Measurements from ENCODE around the gene GPR156. TPM values are rescaled to one million over a fixed set of nuclear protein-coding genes. Genes with fewer than 3 reads are reported as not detected.
"Not testable (repeated sequence)": the region's sequence is repeated elsewhere in the genome, so short reads cannot be mapped to it uniquely, and the experiment has no call there.

Gene GPR156
- total and polyA plus RNA-seq, 2 donors from 2014 or later = 0.17 to 0.50 TPM

DNA sequence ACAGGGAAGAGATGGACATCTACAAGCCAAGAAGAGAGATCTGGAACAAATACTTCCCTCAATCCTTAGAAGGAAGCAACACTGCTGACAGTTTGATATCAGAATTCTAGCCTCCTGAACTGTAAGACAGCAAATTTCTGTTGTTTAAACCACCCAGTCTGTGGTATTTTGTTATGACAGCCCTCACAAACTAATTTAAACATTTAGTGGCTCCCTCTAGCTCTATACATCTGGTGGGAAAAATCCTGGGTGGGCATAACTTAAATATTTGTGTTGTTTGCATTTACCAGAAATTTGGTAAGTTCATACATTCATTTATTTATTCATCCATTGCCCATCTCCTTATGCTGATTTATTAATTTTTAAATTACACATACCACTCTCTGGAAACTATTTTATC, 128.3 kb downstream of the GPR156 start:
- Histone ChIP-seq H3K4me1 (ENCODE audit: control insufficient read depth in 2 of 3, insufficient read depth in 2 of 3, low read depth in 1 of 3, low read length in 3 of 3) (no peaks in the 10 kb centered on the region), H3K9me3 (ENCODE audit: control insufficient read depth in 2 of 3, insufficient read depth in 1 of 3, low read length in 3 of 3) (peaks cover 0 to 8% (median 0%) of the 10 kb centered on the region in 3 donors), H3K4me3 (ENCODE audit: low read length in 3 of 3) (no peak overlapping the region), H3K27me3 (ENCODE audit: control insufficient read depth, insufficient read depth, low read length) (no peaks in the 10 kb centered on the region), H3K36me3 (ENCODE audit: control insufficient read depth in 2 of 3, insufficient read depth in 3 of 3, low read length in 3 of 3) (no peaks in the 10 kb centered on the region), H3K27ac (ENCODE audit: low read depth in 2 of 2, low read length in 2 of 2) (no peak overlapping the region), H3K9ac (ENCODE audit: low read length in 3 of 3) (no peak overlapping the region)
- DNase-seq = no peak
- TF ChIP-seq, protein P1, sequence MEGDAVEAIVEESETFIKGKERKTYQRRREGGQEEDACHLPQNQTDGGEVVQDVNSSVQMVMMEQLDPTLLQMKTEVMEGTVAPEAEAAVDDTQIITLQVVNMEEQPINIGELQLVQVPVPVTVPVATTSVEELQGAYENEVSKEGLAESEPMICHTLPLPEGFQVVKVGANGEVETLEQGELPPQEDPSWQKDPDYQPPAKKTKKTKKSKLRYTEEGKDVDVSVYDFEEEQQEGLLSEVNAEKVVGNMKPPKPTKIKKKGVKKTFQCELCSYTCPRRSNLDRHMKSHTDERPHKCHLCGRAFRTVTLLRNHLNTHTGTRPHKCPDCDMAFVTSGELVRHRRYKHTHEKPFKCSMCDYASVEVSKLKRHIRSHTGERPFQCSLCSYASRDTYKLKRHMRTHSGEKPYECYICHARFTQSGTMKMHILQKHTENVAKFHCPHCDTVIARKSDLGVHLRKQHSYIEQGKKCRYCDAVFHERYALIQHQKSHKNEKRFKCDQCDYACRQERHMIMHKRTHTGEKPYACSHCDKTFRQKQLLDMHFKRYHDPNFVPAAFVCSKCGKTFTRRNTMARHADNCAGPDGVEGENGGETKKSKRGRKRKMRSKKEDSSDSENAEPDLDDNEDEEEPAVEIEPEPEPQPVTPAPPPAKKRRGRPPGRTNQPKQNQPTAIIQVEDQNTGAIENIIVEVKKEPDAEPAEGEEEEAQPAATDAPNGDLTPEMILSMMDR (IDR thresholded peaks at IDR 0.05; ENCODE audit: borderline replicate concordance, extremely low read depth, insufficient read depth) = no peak
- intact Hi-C loops (cut with DNase I) = no loop called here
- no peak for FAIRE-seq

DNA sequence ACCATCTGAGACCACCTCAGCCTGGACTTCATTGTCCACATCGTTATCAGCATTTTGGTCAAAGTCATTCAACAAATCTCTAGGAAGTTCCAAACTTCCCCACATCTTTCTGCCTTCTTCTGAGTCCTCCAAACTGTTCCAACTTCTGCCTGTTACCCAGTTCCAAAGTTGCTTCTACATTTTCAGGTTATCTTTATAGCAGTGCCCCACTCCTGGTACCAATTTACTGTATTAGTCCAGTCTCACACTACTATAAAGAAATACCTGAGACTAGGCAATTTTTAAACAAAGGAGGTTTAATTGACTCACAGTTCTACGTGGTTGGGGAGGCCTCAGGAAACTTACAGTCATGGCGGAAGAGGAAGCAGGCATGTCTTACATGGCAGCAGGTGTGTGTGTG, 129.3 kb downstream of the GPR156 start:
- H3K36me3 ChIP-seq (ENCODE audit: control insufficient read depth in 2 of 3, insufficient read depth in 3 of 3, low read length in 3 of 3); H3K9me3 ChIP-seq (ENCODE audit: control insufficient read depth in 2 of 3, insufficient read depth in 1 of 3, low read length in 3 of 3); DNase-seq; H3K4me1 ChIP-seq (ENCODE audit: control insufficient read depth in 2 of 3, insufficient read depth in 2 of 3, low read depth in 1 of 3, low read length in 3 of 3); H3K27me3 ChIP-seq (ENCODE audit: control insufficient read depth, insufficient read depth, low read length); H3K9ac ChIP-seq (ENCODE audit: low read length in 3 of 3); H3K27ac ChIP-seq (ENCODE audit: low read depth in 2 of 2, low read length in 2 of 2); FAIRE-seq; H3K4me3 ChIP-seq (ENCODE audit: low read length in 3 of 3); intact Hi-C loops (cut with DNase I): not testable (repeated sequence)

DNA sequence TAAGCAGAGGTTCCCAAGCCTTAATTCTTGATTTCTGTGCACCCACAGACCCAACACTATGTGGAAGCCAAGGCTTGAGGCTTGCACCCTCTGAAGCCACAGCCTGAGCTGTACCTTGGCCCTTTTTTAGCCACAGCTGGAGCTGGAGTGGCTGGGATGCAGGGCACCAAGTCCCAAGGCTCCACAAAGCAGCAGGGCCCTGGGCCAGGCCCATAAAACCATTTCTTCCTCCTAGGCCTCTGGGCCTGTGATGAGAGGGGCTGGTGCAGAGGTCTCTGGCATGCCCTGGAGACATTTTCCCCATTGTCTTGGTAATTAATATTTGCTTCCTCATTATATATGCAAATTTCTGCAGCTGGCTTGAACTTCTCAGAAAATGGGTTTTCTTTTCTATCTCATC, 129.9 kb downstream of the GPR156 start:
- TF ChIP-seq, protein P1 (IDR thresholded peaks at IDR 0.05; ENCODE audit: borderline replicate concordance, extremely low read depth, insufficient read depth) = no peak
- intact Hi-C loops (cut with DNase I) = no loop called here
- no peak overlapping the region for H3K27ac ChIP-seq (ENCODE audit: low read depth in 2 of 2, low read length in 2 of 2)
- no peaks in the 10 kb centered on the region for H3K36me3 ChIP-seq (ENCODE audit: control insufficient read depth in 2 of 3, insufficient read depth in 3 of 3, low read length in 3 of 3)
- no peaks in the 10 kb centered on the region for H3K27me3 ChIP-seq (ENCODE audit: control insufficient read depth, insufficient read depth, low read length)
- FAIRE-seq (no peak), DNase-seq (no peak)
- H3K4me1 ChIP-seq (ENCODE audit: control insufficient read depth in 2 of 3, insufficient read depth in 2 of 3, low read depth in 1 of 3, low read length in 3 of 3) = no peaks in the 10 kb centered on the region
- H3K9me3 ChIP-seq (ENCODE audit: control insufficient read depth in 2 of 3, insufficient read depth in 1 of 3, low read length in 3 of 3) = peaks cover 0 to 8% (median 0%) of the 10 kb centered on the region in 3 donors
- H3K9ac ChIP-seq (ENCODE audit: low read length in 3 of 3) = no peak overlapping the region
- H3K4me3 ChIP-seq (ENCODE audit: low read length in 3 of 3) = no peak overlapping the region

DNA sequence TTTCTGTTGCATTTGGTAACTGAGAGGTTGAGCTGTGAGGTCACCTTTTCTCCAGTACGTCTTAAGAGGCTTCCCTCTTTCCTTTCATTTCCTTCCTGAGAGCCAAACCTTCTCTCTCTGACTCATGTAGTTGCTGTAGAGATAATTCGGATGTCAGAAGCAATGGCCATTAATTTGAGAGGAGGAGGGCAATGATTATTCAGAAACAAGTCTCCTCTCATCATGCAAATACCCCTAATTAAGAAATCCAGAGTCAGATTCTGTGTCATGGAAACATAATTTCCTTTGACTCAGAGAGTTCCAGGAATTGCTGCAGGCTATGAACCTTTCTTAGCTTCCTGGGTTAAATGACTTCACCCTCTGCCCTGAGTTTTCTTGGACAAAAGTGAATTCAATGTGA, 131.7 kb downstream of the GPR156 start:
- DNase-seq (no peak), FAIRE-seq (no peak)
- TF ChIP-seq, protein P1 (IDR thresholded peaks at IDR 0.05; ENCODE audit: borderline replicate concordance, extremely low read depth, insufficient read depth) = no peak
- Histone ChIP-seq H3K9ac (ENCODE audit: low read length in 3 of 3) (no peak overlapping the region), H3K9me3 (ENCODE audit: control insufficient read depth in 2 of 3, insufficient read depth in 1 of 3, low read length in 3 of 3) (peaks cover 0 to 8% (median 0%) of the 10 kb centered on the region in 3 donors), H3K27ac (ENCODE audit: low read depth in 2 of 2, low read length in 2 of 2) (no peak overlapping the region), H3K4me3 (ENCODE audit: low read length in 3 of 3) (no peak overlapping the region), H3K27me3 (ENCODE audit: control insufficient read depth, insufficient read depth, low read length) (no peaks in the 10 kb centered on the region), H3K36me3 (ENCODE audit: control insufficient read depth in 2 of 3, insufficient read depth in 3 of 3, low read length in 3 of 3) (no peaks in the 10 kb centered on the region), H3K4me1 (ENCODE audit: control insufficient read depth in 2 of 3, insufficient read depth in 2 of 3, low read depth in 1 of 3, low read length in 3 of 3) (no peaks in the 10 kb centered on the region)
- intact Hi-C loops (cut with DNase I) = no loop called here

All from kidney (tissue), 14 donors.